Caco-2 (cell line): ENCODE data around the gene IGFBP3. TPM values are rescaled to one million over a fixed set of nuclear protein-coding genes. Genes with fewer than 3 reads are reported as not detected.

Experiments used
- BruUV-seq: library from RNA; stranded (reverse); fragments of 400-500 nt; replicated peaks from 2 replicates; lab custom pipeline; 2021; lab: Mats Ljungman, UMichigan
- CTCF ChIA-PET: fragments of 300-600 bp; sonication (Branson Sonifier 250); formaldehyde crosslinking; loops from one replicate; lab custom pipeline; 2022; ENCODE audit warnings: antibody characterized with exemption; lab: Charles Lee
- POLR2A ChIA-PET: fragments of 300-600 bp; sonication (Branson Sonifier 250); formaldehyde crosslinking; loops from one replicate; lab custom pipeline; 2022; ENCODE audit warnings: antibody characterized with exemption; lab: Charles Lee
- DNase-seq, 2 experiments: peaks; one replicate each; pipeline versions ENCODE4 v3.0.0 to v3.0.0-alpha.2; 2020 to 2022
- H3K27me3 ChIP-seq: replicated peaks from 2 replicates; pipeline ENCODE4 v1.6.0; 2011; ENCODE audit warnings: low read length; ENCODE audit not compliant: control insufficient read depth, insufficient read depth
- H3K36me3 ChIP-seq: 2 replicates; pipeline ENCODE4 v1.5.1; 2011; ENCODE audit warnings: low read length; ENCODE audit not compliant: control insufficient read depth, insufficient read depth
- H3K4me1 ChIP-seq: fragments of 250-450 bp; sonication (Bioruptor Pico); 2 replicates; pipeline ENCODE4 v1.5.1; 2020; ENCODE audit warnings: mild to moderate bottlenecking
- H3K4me3 ChIP-seq: 2 replicates; pipeline ENCODE4 v1.5.1; 2011; ENCODE audit warnings: low read depth, mild to moderate bottlenecking, control low read depth, low read length
- H3K9me3 ChIP-seq: fragments of 250-450 bp; sonication (Bioruptor Pico); 2 replicates; pipeline ENCODE4 v1.5.1; 2020; ENCODE audit warnings: mild to moderate bottlenecking, moderate library complexity
- H3K27ac Mint-ChIP-seq: one replicate; pipeline ENCODE4 v1.8.0; 2022; ENCODE audit warnings: mixed read lengths; ENCODE audit not compliant: unreplicated experiment
- H3K27me3 Mint-ChIP-seq: one replicate; pipeline ENCODE4 v1.8.0; 2022; ENCODE audit warnings: mixed read lengths; ENCODE audit not compliant: insufficient read depth, unreplicated experiment
- H3K36me3 Mint-ChIP-seq: one replicate; pipeline ENCODE4 v1.8.0; 2022; ENCODE audit warnings: mild to moderate bottlenecking, mixed read lengths; ENCODE audit not compliant: insufficient read depth, unreplicated experiment
- H3K4me1 Mint-ChIP-seq: one replicate; pipeline ENCODE4 v1.8.0; 2022; ENCODE audit warnings: low read depth, mixed read lengths; ENCODE audit not compliant: unreplicated experiment
- H3K4me3 Mint-ChIP-seq: one replicate; pipeline ENCODE4 v1.8.0; 2022; ENCODE audit warnings: mild to moderate bottlenecking, moderate library complexity, mixed read lengths; ENCODE audit not compliant: unreplicated experiment
- H3K9me3 Mint-ChIP-seq: one replicate; pipeline ENCODE4 v1.8.0; 2022; ENCODE audit warnings: mixed read lengths; ENCODE audit not compliant: unreplicated experiment
- CTCF ChIP-seq, 2 experiments: fragments of 200-600 bp in 1 of 2; IDR thresholded peaks; 1 replicate in 1 of 2; 2 replicates in 1 of 2; pipeline versions ENCODE4 v1.5.1 to v1.8.0; 2011 to 2022; ENCODE audit warnings: antibody characterized with exemption in 1 of 2, control low read depth in 1 of 2, inconsistent platforms in 1 of 2, low read depth in 1 of 2, low read length in 1 of 2, mild to moderate bottlenecking in 1 of 2, moderate library complexity in 1 of 2; ENCODE audit not compliant: insufficient read depth in 1 of 2, severe bottlenecking in 1 of 2, unreplicated experiment in 1 of 2
- intact Hi-C: fragments of 100-400 bp; cut with micrococcal nuclease; formaldehyde crosslinking; loops from one replicate; pipeline ENCODE4 v1.10.0; 2022; ENCODE audit not compliant: unreplicated experiment
- total RNA-seq: library from RNA; stranded (reverse); gene quantifications from 2 replicates; pipeline ENCODE4 v1.2.3, GENCODE V29; 2022

IGFBP3 gene
- total RNA-seq, 1 experiment from 2014 or later = 0.79 TPM

GRCh38 chr7:45910855-45911254 is 10.2 kb downstream of the IGFBP3 start:
- Mint-ChIP-seq H3K9me3 (no peaks in the 10 kb centered on the region), H3K27ac (no peak overlapping the region), H3K4me1 (no peaks in the 10 kb centered on the region), H3K4me3 (no peak overlapping the region), H3K36me3 (no peaks in the 10 kb centered on the region), H3K27me3 (peaks cover 10% of the 10 kb centered on the region)
- BruUV-seq = no TSS peak
- ChIA-PET POLR2A (no interaction called here), CTCF (no interaction called here)
- intact Hi-C loops = no loop called here
- Histone ChIP-seq H3K36me3 (no peaks in the 10 kb centered on the region), H3K9me3 (no peaks in the 10 kb centered on the region), H3K4me1 (no peaks in the 10 kb centered on the region), H3K27me3 (no peaks in the 10 kb centered on the region; the same call in 1 of the 2 replicates), H3K4me3 (no peak overlapping the region)
- TF ChIP-seq CTCF (IDR thresholded peaks at IDR 0.05; ENCODE audit: insufficient read depth in 1 of 2, low read depth in 1 of 2, low read length in 1 of 2, severe bottlenecking in 1 of 2, unreplicated experiment in 1 of 2) = no peak
- DNase-seq = no peak

- no peak for TF ChIP-seq CTCF (IDR thresholded peaks at IDR 0.05; ENCODE audit: insufficient read depth in 1 of 2, low read depth in 1 of 2, low read length in 1 of 2, severe bottlenecking in 1 of 2, unreplicated experiment in 1 of 2)
- Histone ChIP-seq H3K4me3 (no peak overlapping the region), H3K9me3 (0 out of 2 replicates have a peak, but pooled peaks cover 3% of the 10 kb centered on the region), H3K36me3 (no peaks in the 10 kb centered on the region), H3K4me1 (no peaks in the 10 kb centered on the region), H3K27me3 (no peaks in the 10 kb centered on the region)
- no peaks in the 10 kb centered on the region for H3K36me3 Mint-ChIP-seq
- BruUV-seq = no TSS peak
- peaks cover 4% of the 10 kb centered on the region for H3K27me3 Mint-ChIP-seq
- no peak for DNase-seq
- H3K9me3 Mint-ChIP-seq = no peaks in the 10 kb centered on the region
- H3K4me1 Mint-ChIP-seq = no peaks in the 10 kb centered on the region
- ChIA-PET CTCF (no interaction called here), POLR2A (no interaction called here)
- H3K27ac Mint-ChIP-seq = no peak overlapping the region
- intact Hi-C loops = no loop called here
- H3K4me3 Mint-ChIP-seq = no peak overlapping the region
These were observed 11.5 kb downstream of the IGFBP3 start for GRCh38 chr7:45909561-45909960.

- Mint-ChIP-seq H3K27me3 (peaks cover 3% of the 10 kb centered on the region), H3K4me1 (no peaks in the 10 kb centered on the region), H3K4me3 (no peak overlapping the region), H3K27ac (no peak overlapping the region), H3K9me3 (no peaks in the 10 kb centered on the region), H3K36me3 (no peaks in the 10 kb centered on the region)
- CTCF ChIA-PET = no interaction called here
- Histone ChIP-seq H3K36me3 (no peaks in the 10 kb centered on the region), H3K4me1 (no peaks in the 10 kb centered on the region), H3K9me3 (0 out of 2 replicates have a peak, but pooled peaks cover 7% of the 10 kb centered on the region), H3K27me3 (no peaks in the 10 kb centered on the region), H3K4me3 (no peak overlapping the region)
- POLR2A ChIA-PET = interaction anchor here (0.6 kb wide), 1 partner anchor 190 kb away, joined by 6 read pairs; no protein-coding TSS in a partner anchor
- BruUV-seq = no TSS peak
- intact Hi-C loops = no loop called here
- no peak for DNase-seq
- no peak for TF ChIP-seq CTCF (IDR thresholded peaks at IDR 0.05; ENCODE audit: insufficient read depth in 1 of 2, low read depth in 1 of 2, low read length in 1 of 2, severe bottlenecking in 1 of 2, unreplicated experiment in 1 of 2)
These were observed 18.3 kb downstream of the IGFBP3 start for GRCh38 chr7:45902820-45903219.
